ENCODE data around the gene TRAF2. TPM values are rescaled to one million over a fixed set of nuclear protein-coding genes. Genes with fewer than 3 reads are reported as not detected.
A peak's percentile ranks its signal among the peaks of the same experiment; 100 is the strongest.

Gene TRAF2
- total RNA-seq, 1 experiment from 2014 or later: 29.2 TPM

DNA sequence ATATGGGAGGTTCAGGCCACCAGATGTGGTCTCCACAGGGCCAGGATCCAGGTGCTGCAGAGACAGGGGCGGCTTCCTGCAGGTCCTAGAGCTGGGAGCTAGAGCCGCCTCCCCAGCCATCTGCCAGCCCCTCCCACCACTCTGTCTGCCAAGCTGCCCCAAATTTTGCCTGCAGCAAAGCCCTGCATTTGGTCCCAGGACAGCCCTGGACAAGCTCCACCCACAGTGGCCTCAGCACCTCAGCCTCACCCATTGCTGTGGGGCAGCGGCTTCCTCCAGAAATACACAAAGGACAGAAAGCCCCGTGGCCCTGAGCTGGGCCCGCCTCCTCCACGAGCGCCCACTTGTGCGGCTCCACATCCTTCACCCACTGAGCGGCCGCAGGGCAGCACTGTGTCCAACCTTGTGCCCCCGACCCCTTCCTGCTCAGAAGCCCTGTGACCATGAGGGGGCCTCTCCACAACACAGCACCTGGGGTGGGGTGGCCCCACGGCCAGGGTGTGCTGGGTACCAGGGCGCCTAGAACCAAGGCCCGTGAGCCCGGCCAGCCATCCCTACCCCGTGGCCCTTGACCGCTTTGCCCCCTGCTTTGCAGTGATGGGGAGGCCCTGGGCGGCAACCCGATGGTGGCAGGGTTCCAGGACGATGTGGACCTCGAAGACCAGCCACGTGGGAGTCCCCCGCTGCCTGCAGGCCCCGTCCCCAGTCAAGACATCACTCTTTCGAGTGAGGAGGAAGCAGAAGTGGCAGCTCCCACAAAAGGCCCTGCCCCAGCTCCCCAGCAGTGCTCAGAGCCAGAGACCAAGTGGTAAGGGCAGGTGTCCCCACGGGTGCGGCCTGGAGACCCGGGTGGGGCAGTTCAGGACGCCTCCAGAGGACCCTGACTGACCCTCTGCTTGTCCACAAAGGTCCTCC, 47.7 kb upstream of the TRAF2 start:
- Histone ChIP-seq H3K9me3 (ENCODE audit: low read depth, low read length, poor library complexity, severe bottlenecking) (no peaks in the 10 kb centered on the region), H3K4me1 (ENCODE audit: insufficient read depth, low read length, poor library complexity, severe bottlenecking) (peaks cover 32% of the 10 kb centered on the region), H3K36me3 (ENCODE audit: insufficient read depth, low read length, poor library complexity, severe bottlenecking) (peaks cover 26% of the 10 kb centered on the region), H3K4me3 (ENCODE audit: low read depth, low read length, poor library complexity, severe bottlenecking) (no peak overlapping the region), H3K27me3 (replicated peaks; ENCODE audit: insufficient read depth, low read depth, low read length, poor library complexity) (no peaks in the 10 kb centered on the region), H3K27ac (ENCODE audit: low read depth, low read length, poor library complexity, severe bottlenecking) (no peak overlapping the region)
- intact Hi-C loops (cut with micrococcal nuclease; ENCODE audit: unreplicated experiment): no loop called here
- no TSS peak for BruUV-seq (replicated peaks)
- DNase-seq (ENCODE audit: low spot score): no peak
- POLR2A ChIA-PET (ENCODE audit: low non-redundant PET): interaction anchor here (0.6 kb wide), 1 partner anchor 18 kb away, joined by 5 read pairs; no protein-coding TSS in a partner anchor
- CTCF ChIA-PET: no interaction called here
- TF ChIP-seq EZH2 (IDR thresholded peaks at IDR 0.05; ENCODE audit: borderline replicate concordance, low read depth, low read length, poor library complexity, severe bottlenecking): no peak
- TF ChIP-seq, protein P1, sequence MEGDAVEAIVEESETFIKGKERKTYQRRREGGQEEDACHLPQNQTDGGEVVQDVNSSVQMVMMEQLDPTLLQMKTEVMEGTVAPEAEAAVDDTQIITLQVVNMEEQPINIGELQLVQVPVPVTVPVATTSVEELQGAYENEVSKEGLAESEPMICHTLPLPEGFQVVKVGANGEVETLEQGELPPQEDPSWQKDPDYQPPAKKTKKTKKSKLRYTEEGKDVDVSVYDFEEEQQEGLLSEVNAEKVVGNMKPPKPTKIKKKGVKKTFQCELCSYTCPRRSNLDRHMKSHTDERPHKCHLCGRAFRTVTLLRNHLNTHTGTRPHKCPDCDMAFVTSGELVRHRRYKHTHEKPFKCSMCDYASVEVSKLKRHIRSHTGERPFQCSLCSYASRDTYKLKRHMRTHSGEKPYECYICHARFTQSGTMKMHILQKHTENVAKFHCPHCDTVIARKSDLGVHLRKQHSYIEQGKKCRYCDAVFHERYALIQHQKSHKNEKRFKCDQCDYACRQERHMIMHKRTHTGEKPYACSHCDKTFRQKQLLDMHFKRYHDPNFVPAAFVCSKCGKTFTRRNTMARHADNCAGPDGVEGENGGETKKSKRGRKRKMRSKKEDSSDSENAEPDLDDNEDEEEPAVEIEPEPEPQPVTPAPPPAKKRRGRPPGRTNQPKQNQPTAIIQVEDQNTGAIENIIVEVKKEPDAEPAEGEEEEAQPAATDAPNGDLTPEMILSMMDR (conservative IDR thresholded peaks at IDR 0.05; ENCODE audit: low read depth, low read length): no peak

DNA sequence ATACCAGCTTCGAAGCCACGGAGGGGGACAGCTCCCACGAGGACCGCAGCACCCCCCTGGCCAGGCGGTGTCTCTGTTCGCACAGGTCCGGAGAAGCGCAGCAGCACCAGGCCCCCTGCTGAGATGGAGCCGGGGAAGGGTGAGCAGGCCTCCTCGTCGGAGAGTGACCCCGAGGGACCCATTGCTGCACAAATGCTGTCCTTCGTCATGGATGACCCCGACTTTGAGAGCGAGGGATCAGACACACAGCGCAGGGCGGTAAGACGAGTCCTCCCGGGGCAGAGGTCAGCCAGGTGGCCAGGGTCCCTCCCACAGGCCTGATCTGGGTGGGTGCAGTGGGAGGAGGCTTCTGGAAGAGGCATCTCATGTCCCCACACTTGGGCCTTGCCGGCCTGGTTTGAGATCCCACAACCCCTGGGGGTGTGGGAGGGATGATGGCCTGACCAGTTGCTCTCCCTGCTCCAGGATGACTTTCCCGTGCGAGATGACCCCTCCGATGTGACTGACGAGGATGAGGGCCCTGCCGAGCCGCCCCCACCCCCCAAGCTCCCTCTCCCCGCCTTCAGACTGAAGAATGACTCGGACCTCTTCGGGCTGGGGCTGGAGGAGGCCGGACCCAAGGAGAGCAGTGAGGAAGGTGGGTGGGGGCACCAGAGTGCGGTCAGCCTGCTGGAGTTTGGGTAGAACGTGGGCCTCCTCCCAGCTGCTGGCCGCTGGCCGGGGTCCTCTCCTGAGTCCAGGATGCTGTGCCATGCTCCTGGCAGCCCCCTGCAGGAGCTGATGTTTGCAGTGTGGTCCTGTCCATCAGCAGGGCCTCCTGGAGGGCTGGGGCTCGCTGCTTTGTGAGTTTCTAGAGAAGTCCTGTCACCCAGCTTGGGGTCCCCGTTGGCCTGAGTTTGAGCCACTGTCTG, 46.8 kb upstream of the TRAF2 start:
- POLR2A ChIA-PET (ENCODE audit: low non-redundant PET): no interaction called here
- Histone ChIP-seq H3K27me3 (replicated peaks; ENCODE audit: insufficient read depth, low read depth, low read length, poor library complexity) (no peaks in the 10 kb centered on the region), H3K4me1 (ENCODE audit: insufficient read depth, low read length, poor library complexity, severe bottlenecking) (peaks cover 32% of the 10 kb centered on the region), H3K36me3 (ENCODE audit: insufficient read depth, low read length, poor library complexity, severe bottlenecking) (peaks cover 26% of the 10 kb centered on the region), H3K27ac (ENCODE audit: low read depth, low read length, poor library complexity, severe bottlenecking) (peak overlapping the region; percentile 48), H3K9me3 (ENCODE audit: low read depth, low read length, poor library complexity, severe bottlenecking) (no peaks in the 10 kb centered on the region), H3K4me3 (ENCODE audit: low read depth, low read length, poor library complexity, severe bottlenecking) (no peak overlapping the region)
- TF ChIP-seq, protein P1 (conservative IDR thresholded peaks at IDR 0.05; ENCODE audit: low read depth, low read length): no peak
- no peak for TF ChIP-seq EZH2 (IDR thresholded peaks at IDR 0.05; ENCODE audit: borderline replicate concordance, low read depth, low read length, poor library complexity, severe bottlenecking)
- intact Hi-C loops (cut with micrococcal nuclease; ENCODE audit: unreplicated experiment): loop anchor here (5.0 kb wide), 1 partner anchor 37 kb away; no protein-coding TSS in a partner anchor
- DNase-seq (ENCODE audit: low spot score): no peak
- CTCF ChIA-PET: no interaction called here
- BruUV-seq (replicated peaks): no TSS peak

DNA sequence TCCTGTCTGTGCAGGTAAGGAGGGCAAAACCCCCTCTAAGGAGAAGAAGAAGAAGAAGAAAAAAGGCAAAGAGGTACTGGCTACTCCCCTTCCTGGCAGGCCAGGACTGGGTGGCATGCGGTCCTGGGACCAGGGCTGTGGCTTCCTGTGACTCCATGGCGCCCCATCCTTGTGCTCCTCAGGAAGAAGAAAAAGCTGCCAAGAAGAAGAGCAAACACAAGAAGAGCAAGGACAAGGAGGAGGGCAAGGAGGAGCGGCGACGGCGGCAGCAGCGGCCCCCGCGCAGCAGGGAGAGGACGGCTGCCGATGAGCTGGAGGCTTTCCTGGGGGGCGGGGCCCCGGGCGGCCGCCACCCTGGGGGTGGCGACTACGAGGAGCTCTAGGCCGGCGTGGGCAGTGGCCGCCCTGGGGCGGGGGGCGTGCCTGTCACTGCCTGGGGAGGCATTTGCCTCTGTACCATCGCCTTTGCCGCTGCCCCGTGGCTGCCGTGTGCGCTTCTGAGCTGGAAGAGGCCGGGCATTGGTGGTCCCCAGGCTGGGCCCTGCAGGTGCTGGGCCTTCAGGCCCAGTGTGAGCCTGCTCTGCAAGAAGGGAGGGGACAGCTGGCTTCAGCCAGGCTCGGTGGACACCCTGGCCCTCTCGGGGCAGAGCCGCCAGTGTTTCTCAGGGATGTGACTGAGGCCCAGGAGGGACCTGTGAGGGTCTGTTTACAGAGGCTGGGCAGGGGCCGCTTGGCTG, 46.0 kb upstream of the TRAF2 start:
- Histone ChIP-seq H3K36me3 (ENCODE audit: insufficient read depth, low read length, poor library complexity, severe bottlenecking) (peaks cover 26% of the 10 kb centered on the region), H3K4me1 (ENCODE audit: insufficient read depth, low read length, poor library complexity, severe bottlenecking) (peaks cover 32% of the 10 kb centered on the region), H3K4me3 (ENCODE audit: low read depth, low read length, poor library complexity, severe bottlenecking) (no peak overlapping the region), H3K9me3 (ENCODE audit: low read depth, low read length, poor library complexity, severe bottlenecking) (no peaks in the 10 kb centered on the region), H3K27me3 (replicated peaks; ENCODE audit: insufficient read depth, low read depth, low read length, poor library complexity) (no peaks in the 10 kb centered on the region), H3K27ac (ENCODE audit: low read depth, low read length, poor library complexity, severe bottlenecking) (peak overlapping the region; percentile 48)
- CTCF ChIA-PET: no interaction called here
- peak; percentile 76 for DNase-seq (ENCODE audit: low spot score)
- intact Hi-C loops (cut with micrococcal nuclease; ENCODE audit: unreplicated experiment): loop anchor here (5.0 kb wide), 1 partner anchor 38 kb away; no protein-coding TSS in a partner anchor
- POLR2A ChIA-PET (ENCODE audit: low non-redundant PET): no interaction called here
- TF ChIP-seq, protein P1 (conservative IDR thresholded peaks at IDR 0.05; ENCODE audit: low read depth, low read length): no peak
- no peak for TF ChIP-seq EZH2 (IDR thresholded peaks at IDR 0.05; ENCODE audit: borderline replicate concordance, low read depth, low read length, poor library complexity, severe bottlenecking)
- BruUV-seq (replicated peaks): TSS peak; percentile 91
